22Rv1 (cell line): ENCODE data around the gene TDP1.

Experiments used
- H3K27ac ChIP-seq: fragments of 450-650 bp; 2 replicates; pipeline ENCODE4 v1.5.1; 2017
- CTCF ChIP-seq: fragments of 450-650 bp; IDR thresholded peaks from 2 replicates; pipeline ENCODE4 v1.5.1; 2017; ENCODE audit warnings: mild to moderate bottlenecking
- ZFX ChIP-seq: fragments of 450-650 bp; IDR thresholded peaks from 2 replicates; pipeline ENCODE4 v1.6.1; 2017; ENCODE audit warnings: antibody characterized with exemption, borderline replicate concordance

The TDP1 gene

GRCh38 chr14:90027842-90028241 lies 72.1 kb downstream of the TDP1 start:
- TF ChIP-seq CTCF (no peak), ZFX (no peak)
- no peak overlapping the region for H3K27ac ChIP-seq

- no peak for TF ChIP-seq CTCF
- TF ChIP-seq ZFX, result no peak
- H3K27ac ChIP-seq, result no peak overlapping the region
These were observed 78.4 kb downstream of the TDP1 start for GRCh38 chr14:90034156-90034555.

GRCh38 chr14:90034835-90035525 lies 79.3 kb downstream of the TDP1 start:
- no peak for TF ChIP-seq CTCF
- H3K27ac ChIP-seq, result no peak overlapping the region

- TF ChIP-seq CTCF (no peak), ZFX (no peak)
- H3K27ac ChIP-seq, result no peak overlapping the region
These were observed 83.7 kb downstream of the TDP1 start for GRCh38 chr14:90039253-90040010.

- TF ChIP-seq ZFX (no peak), CTCF (no peak)
- H3K27ac ChIP-seq, result no peak overlapping the region
These were observed 84.7 kb downstream of the TDP1 start for GRCh38 chr14:90040411-90040810.

GRCh38 chr14:90042496-90043252 lies 86.9 kb downstream of the TDP1 start:
- no peak overlapping the region for H3K27ac ChIP-seq
- no peak for TF ChIP-seq ZFX
- TF ChIP-seq CTCF, result no peak
